HUES6 (cell line): ENCODE results near the gene GPS1.
A peak's percentile ranks its signal among the peaks of the same experiment; 100 is the strongest.

Experiments used
- H3K27ac ChIP-seq: 2 replicates; pipeline ENCODE4 v1.7.0; 2013; ENCODE audit warnings: low read depth, mild to moderate bottlenecking, low read length, inconsistent platforms
- H3K27me3 ChIP-seq: 2 replicates; pipeline ENCODE4 v1.6.1; 2013; ENCODE audit warnings: low read length; ENCODE audit not compliant: control insufficient read depth, insufficient read depth
- H3K36me3 ChIP-seq: 2 replicates; pipeline ENCODE4 v1.6.1; 2013; ENCODE audit warnings: low read length; ENCODE audit not compliant: control insufficient read depth, insufficient read depth
- H3K4me1 ChIP-seq: 2 replicates; pipeline ENCODE4 v1.6.1; 2013; ENCODE audit warnings: low read length; ENCODE audit not compliant: control insufficient read depth, insufficient read depth
- H3K4me3 ChIP-seq: 2 replicates; pipeline ENCODE4 v1.5.1; 2013; ENCODE audit warnings: low read depth, low read length
- H3K9ac ChIP-seq: one replicate; pipeline ENCODE4 v1.6.1; 2013; ENCODE audit warnings: mild to moderate bottlenecking, low read length
- H3K9me3 ChIP-seq: 2 replicates; pipeline ENCODE4 v1.6.1; 2013; ENCODE audit warnings: low read depth, low read length; ENCODE audit not compliant: control insufficient read depth, insufficient read depth

The GPS1 gene

GRCh38 chr17:82030470-82031302, 21.0 kb upstream of the GPS1 start:
- Histone ChIP-seq H3K27ac (no peak overlapping the region), H3K4me3 (peak overlapping the region; percentile 80), H3K4me1 (peaks cover 15% of the 10 kb centered on the region), H3K9me3 (no peaks in the 10 kb centered on the region), H3K27me3 (no peaks in the 10 kb centered on the region), H3K9ac (peak overlapping the region; percentile 48), H3K36me3 (peaks cover 34% of the 10 kb centered on the region)

- Histone ChIP-seq H3K9ac (peak within 1 kb of the TSS; percentile 65), H3K4me3 (peak within 1 kb of the TSS; percentile 80), H3K27me3 (no peaks in the 10 kb centered on the region), H3K27ac (no peak within 1 kb of the TSS), H3K4me1 (peaks cover 15% of the 10 kb centered on the region), H3K9me3 (no peaks in the 10 kb centered on the region), H3K36me3 (peaks cover 34% of the 10 kb centered on the region)
Measured at GRCh38 chr17:82031303-82031884, 20.3 kb upstream of the GPS1 start, which contains the start of gene RAC3. TSS of gene RAC3 (plus strand) at chr17:82031678. CDS start at chr17:82031762, 84 bp downstream.

GRCh38 chr17:82031885-82032627, 19.6 kb upstream of the GPS1 start:
- Histone ChIP-seq H3K36me3 (peaks cover 31% of the 10 kb centered on the region), H3K4me3 (peak overlapping the region; percentile 79)

GRCh38 chr17:82033359-82034085, 18.2 kb upstream of the GPS1 start:
- H3K9ac ChIP-seq, result no peak overlapping the region
- no peak overlapping the region for H3K27ac ChIP-seq
- H3K4me3 ChIP-seq, result no peak overlapping the region
- no peaks in the 10 kb centered on the region for H3K27me3 ChIP-seq
- peaks cover 22% of the 10 kb centered on the region for H3K4me1 ChIP-seq
- H3K36me3 ChIP-seq, result peaks cover 18% of the 10 kb centered on the region
- H3K9me3 ChIP-seq, result no peaks in the 10 kb centered on the region

More at GRCh38 chr17:82031885-82032627, 19.6 kb upstream of the GPS1 start:
- H3K9ac ChIP-seq, result peak overlapping the region; percentile 65
- peaks cover 18% of the 10 kb centered on the region for H3K4me1 ChIP-seq
- no peaks in the 10 kb centered on the region for H3K9me3 ChIP-seq
- H3K27ac ChIP-seq, result no peak overlapping the region
- H3K27me3 ChIP-seq, result no peaks in the 10 kb centered on the region

- Histone ChIP-seq H3K4me1 (peaks cover 22% of the 10 kb centered on the region), H3K36me3 (peaks cover 8% of the 10 kb centered on the region), H3K27ac (no peak overlapping the region), H3K27me3 (no peaks in the 10 kb centered on the region), H3K9me3 (no peaks in the 10 kb centered on the region), H3K4me3 (no peak overlapping the region), H3K9ac (no peak overlapping the region)
Measured at GRCh38 chr17:82034371-82035011, 17.2 kb upstream of the GPS1 start.

GRCh38 chr17:82035488-82035887, 16.2 kb upstream of the GPS1 start:
- Histone ChIP-seq H3K4me1 (peaks cover 22% of the 10 kb centered on the region), H3K27me3 (no peaks in the 10 kb centered on the region), H3K27ac (no peak overlapping the region), H3K9me3 (no peaks in the 10 kb centered on the region), H3K9ac (no peak overlapping the region), H3K36me3 (peaks cover 7% of the 10 kb centered on the region; the same call in 1 of the 2 replicates), H3K4me3 (no peak overlapping the region)

- Histone ChIP-seq H3K36me3 (peaks cover 7% of the 10 kb centered on the region; the same call in 1 of the 2 replicates), H3K4me3 (peak overlapping the region; percentile 66), H3K27ac (no peak overlapping the region), H3K9ac (no peak overlapping the region), H3K27me3 (no peaks in the 10 kb centered on the region), H3K9me3 (no peaks in the 10 kb centered on the region), H3K4me1 (peaks cover 22% of the 10 kb centered on the region)
Measured at GRCh38 chr17:82035956-82036633, 15.6 kb upstream of the GPS1 start.

GRCh38 chr17:82036634-82037091, 15.0 kb upstream of the GPS1 start:
- no peak overlapping the region for H3K27ac ChIP-seq
- H3K36me3 ChIP-seq, result peaks cover 7% of the 10 kb centered on the region; the same call in 1 of the 2 replicates
- H3K9ac ChIP-seq, result peak overlapping the region; percentile 46
- no peaks in the 10 kb centered on the region for H3K9me3 ChIP-seq
- no peaks in the 10 kb centered on the region for H3K27me3 ChIP-seq
- H3K4me3 ChIP-seq, result peak overlapping the region; percentile 66
- H3K4me1 ChIP-seq, result peaks cover 22% of the 10 kb centered on the region

GRCh38 chr17:82037092-82037888, 14.4 kb upstream of the GPS1 start, which contains the start of gene DCXR:
TSS of gene DCXR (minus strand) at chr17:82037697. CDS start at chr17:82037682, 15 bp downstream.
- Histone ChIP-seq H3K27me3 (no peaks in the 10 kb centered on the region), H3K27ac (no peak within 1 kb of the TSS)

More at GRCh38 chr17:82037092-82037888, 14.4 kb upstream of the GPS1 start, which contains the start of gene DCXR:
- Histone ChIP-seq H3K9me3 (no peaks in the 10 kb centered on the region), H3K36me3 (peaks cover 7% of the 10 kb centered on the region; the same call in 1 of the 2 replicates), H3K4me3 (peak within 1 kb of the TSS; percentile 66), H3K4me1 (peaks cover 19% of the 10 kb centered on the region), H3K9ac (peak within 1 kb of the TSS; percentile 46)
